Loucy (cell line): Measurements from ENCODE around the gene CENPQ.

Experiments
- H2AFZ ChIP-seq: fragments of 200-600 bp; sonication (generic); 2 replicates; pipeline ENCODE4 v1.6.0; 2016; ENCODE audit warnings: antibody characterized with exemption, mild to moderate bottlenecking, low read length, moderate library complexity
- H3F3A ChIP-seq: fragments of 200-600 bp; 2 replicates; pipeline ENCODE4 v1.6.0; 2016; ENCODE audit warnings: antibody characterized with exemption, low read depth, mild to moderate bottlenecking
- H3K27me3 ChIP-seq: fragments of 200-600 bp; sonication (generic); 2 replicates; pipeline ENCODE4 v1.6.1; 2014; ENCODE audit warnings: low read length, mild to moderate bottlenecking; ENCODE audit not compliant: insufficient read depth, poor library complexity, severe bottlenecking
- H3K36me3 ChIP-seq: fragments of 200-600 bp; sonication (generic); 2 replicates; pipeline ENCODE4 v1.6.1; 2016; ENCODE audit warnings: low read length; ENCODE audit not compliant: insufficient read depth
- H3K4me1 ChIP-seq: fragments of 200-600 bp; sonication (generic); 2 replicates; pipeline ENCODE4 v1.5.1; 2014; ENCODE audit warnings: low read length, mild to moderate bottlenecking; ENCODE audit not compliant: insufficient read depth, poor library complexity, severe bottlenecking
- H3K4me2 ChIP-seq: fragments of 200-600 bp; sonication (generic); 2 replicates; pipeline ENCODE4 v1.6.0; 2014; ENCODE audit warnings: antibody characterized with exemption, low read length, low read depth, mild to moderate bottlenecking; ENCODE audit not compliant: poor library complexity, severe bottlenecking
- H3K4me3 ChIP-seq: fragments of 200-600 bp; sonication (generic); 2 replicates; pipeline ENCODE4 v1.5.1; 2014; ENCODE audit warnings: low read length, mild to moderate bottlenecking, mixed read lengths; ENCODE audit not compliant: poor library complexity, severe bottlenecking
- H3K79me2 ChIP-seq: fragments of 200-600 bp; sonication (generic); 2 replicates; pipeline ENCODE4 v1.6.1; 2014; ENCODE audit warnings: low read length; ENCODE audit not compliant: insufficient read depth
- H3K9ac ChIP-seq: fragments of 200-600 bp; sonication (generic); 2 replicates; pipeline ENCODE4 v1.6.0; 2014; ENCODE audit warnings: mild to moderate bottlenecking, low read depth, low read length, moderate library complexity; ENCODE audit not compliant: poor library complexity, severe bottlenecking
- H3K9me2 ChIP-seq: fragments of 200-600 bp; sonication (generic); replicated peaks from 2 replicates; pipeline ENCODE4 v1.6.1; 2016; ENCODE audit warnings: low read depth, low read length, mixed read lengths
- H3K9me3 ChIP-seq: fragments of 200-600 bp; sonication (generic); 2 replicates; pipeline ENCODE4 v1.6.1; 2014; ENCODE audit warnings: mild to moderate bottlenecking, antibody characterized with exemption, low read length, low read depth; ENCODE audit not compliant: insufficient read depth
- H4K20me1 ChIP-seq: fragments of 200-600 bp; sonication (generic); 2 replicates; pipeline ENCODE4 v1.6.0; 2014; ENCODE audit warnings: antibody characterized with exemption, low read length, mild to moderate bottlenecking; ENCODE audit not compliant: insufficient read depth, poor library complexity, severe bottlenecking
- EZH2phosphoT487 ChIP-seq: fragments of 200-600 bp; IDR thresholded peaks from 2 replicates; pipeline ENCODE4 v1.6.1; 2018; ENCODE audit warnings: antibody characterized with exemption, mild to moderate bottlenecking, moderate library complexity, borderline replicate concordance
- TF ChIP-seq, protein P1 (sequence below): fragments of 200-600 bp; sonication (generic); conservative IDR thresholded peaks from 2 replicates; pipeline ENCODE4 v1.5.1; 2014; ENCODE audit warnings: mild to moderate bottlenecking, antibody characterized with exemption, low read length

The CENPQ gene

GRCh38 chr6:49423817-49424216, 39.4 kb upstream of the CENPQ start:
- no peaks in the 10 kb centered on the region for H3F3A ChIP-seq
- H3K27me3 ChIP-seq, result no peaks in the 10 kb centered on the region
- H3K9me3 ChIP-seq, result no peaks in the 10 kb centered on the region
- no peaks in the 10 kb centered on the region for H3K79me2 ChIP-seq
- no peak overlapping the region for H3K4me2 ChIP-seq
- no peaks in the 10 kb centered on the region for H3K36me3 ChIP-seq
- no peak overlapping the region for H2AFZ ChIP-seq
- no peaks in the 10 kb centered on the region for H3K9me2 ChIP-seq
- no peak overlapping the region for H3K9ac ChIP-seq
- no peaks in the 10 kb centered on the region for H3K4me1 ChIP-seq
- no peak for TF ChIP-seq EZH2phosphoT487
- TF ChIP-seq, protein P1, sequence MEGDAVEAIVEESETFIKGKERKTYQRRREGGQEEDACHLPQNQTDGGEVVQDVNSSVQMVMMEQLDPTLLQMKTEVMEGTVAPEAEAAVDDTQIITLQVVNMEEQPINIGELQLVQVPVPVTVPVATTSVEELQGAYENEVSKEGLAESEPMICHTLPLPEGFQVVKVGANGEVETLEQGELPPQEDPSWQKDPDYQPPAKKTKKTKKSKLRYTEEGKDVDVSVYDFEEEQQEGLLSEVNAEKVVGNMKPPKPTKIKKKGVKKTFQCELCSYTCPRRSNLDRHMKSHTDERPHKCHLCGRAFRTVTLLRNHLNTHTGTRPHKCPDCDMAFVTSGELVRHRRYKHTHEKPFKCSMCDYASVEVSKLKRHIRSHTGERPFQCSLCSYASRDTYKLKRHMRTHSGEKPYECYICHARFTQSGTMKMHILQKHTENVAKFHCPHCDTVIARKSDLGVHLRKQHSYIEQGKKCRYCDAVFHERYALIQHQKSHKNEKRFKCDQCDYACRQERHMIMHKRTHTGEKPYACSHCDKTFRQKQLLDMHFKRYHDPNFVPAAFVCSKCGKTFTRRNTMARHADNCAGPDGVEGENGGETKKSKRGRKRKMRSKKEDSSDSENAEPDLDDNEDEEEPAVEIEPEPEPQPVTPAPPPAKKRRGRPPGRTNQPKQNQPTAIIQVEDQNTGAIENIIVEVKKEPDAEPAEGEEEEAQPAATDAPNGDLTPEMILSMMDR, result peak; percentile 50
- H4K20me1 ChIP-seq, result no peaks in the 10 kb centered on the region
- H3K4me3 ChIP-seq, result no peak overlapping the region

- Histone ChIP-seq H3K79me2 (no peaks in the 10 kb centered on the region), H3K36me3 (peaks cover 8% of the 10 kb centered on the region; the same call in 1 of the 2 replicates), H3K4me1 (no peaks in the 10 kb centered on the region), H3K4me3 (no peak overlapping the region), H3F3A (no peaks in the 10 kb centered on the region), H4K20me1 (no peaks in the 10 kb centered on the region), H3K9ac (no peak overlapping the region), H3K9me2 (no peaks in the 10 kb centered on the region), H3K27me3 (no peaks in the 10 kb centered on the region), H3K4me2 (no peak overlapping the region), H3K9me3 (no peaks in the 10 kb centered on the region), H2AFZ (no peak overlapping the region)
- TF ChIP-seq, protein P1, result no peak
- no peak for TF ChIP-seq EZH2phosphoT487
Measured at GRCh38 chr6:49430187-49430586, 33.0 kb upstream of the CENPQ start.

- Histone ChIP-seq H3K9me2 (no peaks in the 10 kb centered on the region), H2AFZ (no peak overlapping the region), H3K79me2 (no peaks in the 10 kb centered on the region), H3K9me3 (no peaks in the 10 kb centered on the region), H3K4me3 (no peak overlapping the region), H3K9ac (no peak overlapping the region), H3K36me3 (peaks cover 8% of the 10 kb centered on the region; the same call in 1 of the 2 replicates), H3K4me1 (no peaks in the 10 kb centered on the region), H3F3A (no peaks in the 10 kb centered on the region), H4K20me1 (no peaks in the 10 kb centered on the region), H3K4me2 (no peak overlapping the region), H3K27me3 (no peaks in the 10 kb centered on the region)
- no peak for TF ChIP-seq EZH2phosphoT487
- TF ChIP-seq, protein P1, result no peak
Measured at GRCh38 chr6:49430866-49431265, 32.3 kb upstream of the CENPQ start.
